GM12891 (cell line): ENCODE results near the gene KRTAP10-11.

ENCODE experiments used
- POLR2A ChIP-seq: IDR thresholded peaks from 2 replicates; pipeline ENCODE4 v1.6.1; 2011; ENCODE audit warnings: low read depth, low read length, control low read depth
- POLR2AphosphoS5 ChIP-seq: IDR thresholded peaks from 2 replicates; pipeline ENCODE4 v1.6.1; 2011; ENCODE audit warnings: low read depth, low read length, control low read depth
- TAF1 ChIP-seq: IDR thresholded peaks from 2 replicates; pipeline ENCODE4 v1.6.1; 2011; ENCODE audit warnings: low read depth, low read length, control low read depth

DNA sequence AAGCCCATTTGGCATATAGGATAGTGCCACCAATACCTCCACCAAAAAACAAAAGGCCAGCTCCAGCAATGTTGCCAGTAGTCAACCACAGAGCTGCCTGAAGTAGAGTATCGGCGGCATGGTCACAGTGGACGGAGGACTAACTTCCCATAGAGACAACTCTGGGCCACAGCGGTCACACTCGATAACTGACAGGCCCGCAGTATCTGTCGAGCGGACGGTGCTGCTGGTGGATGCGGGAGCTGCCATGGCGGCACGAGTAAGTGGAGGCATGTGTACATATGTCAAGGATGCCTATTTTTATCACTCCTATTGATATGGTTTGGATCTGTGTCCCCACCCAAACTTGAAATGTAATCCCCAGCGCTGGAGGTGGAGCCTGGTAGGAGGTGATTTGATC, 31.7 kb downstream of the KRTAP10-11 start:
- no peak for TF ChIP-seq POLR2AphosphoS5
- TF ChIP-seq POLR2A = no peak
- no peak for TF ChIP-seq TAF1
